Measurements from ENCODE around the gene TUBB4B. TPM values are rescaled to one million over a fixed set of nuclear protein-coding genes. Genes with fewer than 3 reads are reported as not detected.

Gene TUBB4B
- total RNA-seq, result 88.9 TPM

DNA sequence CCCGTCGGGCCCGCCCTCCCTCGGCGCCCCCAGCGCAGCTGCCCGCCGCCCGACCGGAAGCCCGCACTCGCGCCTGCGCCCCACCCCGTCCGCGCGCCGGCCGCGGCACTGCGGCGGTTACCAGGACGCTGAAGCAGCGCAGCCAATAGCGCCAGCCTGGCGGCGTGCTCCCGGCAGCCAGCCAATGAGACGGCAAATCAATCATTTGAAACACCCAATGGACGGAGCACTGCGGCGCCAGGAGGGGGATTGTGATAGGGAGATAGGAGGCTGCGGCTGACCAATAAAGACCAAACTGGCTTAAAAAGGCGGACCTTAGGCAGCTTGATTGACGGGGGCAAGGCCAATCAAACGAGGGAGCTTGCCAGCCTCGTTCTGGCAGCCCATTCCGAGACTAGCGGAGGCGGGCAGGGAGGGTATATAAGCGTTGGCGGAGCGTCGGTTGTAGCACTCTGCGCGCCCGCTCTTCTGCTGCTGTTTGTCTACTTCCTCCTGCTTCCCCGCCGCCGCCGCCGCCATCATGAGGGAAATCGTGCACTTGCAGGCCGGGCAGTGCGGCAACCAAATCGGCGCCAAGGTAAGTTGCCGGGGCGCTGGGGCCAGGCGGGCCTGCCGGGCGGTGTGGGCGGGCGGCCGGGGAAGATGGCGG, at the start of gene TUBB4B:
Gene TUBB4B, plus strand, starts transcription at position 447 of the 649 bp plus-strand sequence. Its CDS starts 74 bp downstream, at position 521.

DNA sequence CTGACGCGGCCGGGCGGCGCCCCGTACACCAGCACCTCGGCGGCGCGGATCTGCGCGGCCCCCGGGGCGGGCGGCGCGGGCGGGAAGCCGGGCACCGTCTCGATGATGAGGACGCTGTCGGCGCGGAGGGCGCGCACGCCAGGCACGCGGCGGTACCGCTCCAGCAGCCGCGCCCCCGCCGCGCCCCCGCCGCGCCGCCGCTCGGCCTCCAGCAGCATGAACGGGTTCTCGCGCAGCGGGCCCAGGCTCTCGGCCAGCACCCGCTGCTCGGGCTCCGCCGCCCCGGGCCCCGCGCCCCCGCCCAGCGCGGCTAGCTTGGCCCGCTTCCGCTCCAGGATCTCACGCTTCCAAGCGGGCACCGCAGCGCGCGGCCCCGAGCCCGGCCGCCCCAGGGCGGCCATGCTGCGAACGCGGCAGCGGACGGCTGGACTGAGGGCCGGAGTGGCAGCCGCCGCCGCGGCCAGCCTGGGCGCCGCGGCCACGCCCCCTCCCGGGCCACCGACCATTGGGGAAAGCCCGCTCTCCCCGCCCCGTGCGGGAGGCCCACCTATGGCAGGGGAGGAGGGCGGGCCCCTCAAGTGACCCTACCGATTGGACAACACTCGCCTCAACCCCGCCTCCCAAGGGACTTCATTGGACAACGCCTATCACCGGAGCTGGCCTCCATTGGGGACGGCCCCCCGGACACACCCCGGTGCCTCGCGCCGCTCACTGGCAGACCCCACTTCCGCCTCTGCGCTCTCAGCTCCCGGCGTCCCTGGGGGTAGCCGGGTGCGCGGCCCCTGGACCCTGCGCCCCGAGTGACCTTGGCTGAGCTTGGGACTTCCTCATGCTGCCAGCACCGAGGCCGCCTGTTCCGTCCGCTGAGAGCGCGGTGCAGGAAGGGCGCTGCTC, 40.5 kb upstream of the TUBB4B start, which contains the start of gene TPRN:
Gene TPRN, minus strand, starts transcription at position 431 of the 894 bp plus-strand sequence. Its CDS starts 30 bp downstream, at position 401.

GRCh38 chr9:137205126-137206069, 35.7 kb upstream of the TUBB4B start, which contains the start of the genes NDOR1 and TMEM203:
NDOR1 (plus strand) TSS chr9:137205700; CDS start chr9:137205778, 78 bp downstream.
TMEM203 (minus strand) TSS chr9:137205648; CDS start chr9:137205414, 234 bp downstream.

GRCh38 chr9:137222190-137223077, 18.7 kb upstream of the TUBB4B start, which contains the start of gene RNF208:
RNF208 (minus strand) TSS chr9:137222240; CDS start chr9:137221212, 1,028 bp downstream.

DNA sequence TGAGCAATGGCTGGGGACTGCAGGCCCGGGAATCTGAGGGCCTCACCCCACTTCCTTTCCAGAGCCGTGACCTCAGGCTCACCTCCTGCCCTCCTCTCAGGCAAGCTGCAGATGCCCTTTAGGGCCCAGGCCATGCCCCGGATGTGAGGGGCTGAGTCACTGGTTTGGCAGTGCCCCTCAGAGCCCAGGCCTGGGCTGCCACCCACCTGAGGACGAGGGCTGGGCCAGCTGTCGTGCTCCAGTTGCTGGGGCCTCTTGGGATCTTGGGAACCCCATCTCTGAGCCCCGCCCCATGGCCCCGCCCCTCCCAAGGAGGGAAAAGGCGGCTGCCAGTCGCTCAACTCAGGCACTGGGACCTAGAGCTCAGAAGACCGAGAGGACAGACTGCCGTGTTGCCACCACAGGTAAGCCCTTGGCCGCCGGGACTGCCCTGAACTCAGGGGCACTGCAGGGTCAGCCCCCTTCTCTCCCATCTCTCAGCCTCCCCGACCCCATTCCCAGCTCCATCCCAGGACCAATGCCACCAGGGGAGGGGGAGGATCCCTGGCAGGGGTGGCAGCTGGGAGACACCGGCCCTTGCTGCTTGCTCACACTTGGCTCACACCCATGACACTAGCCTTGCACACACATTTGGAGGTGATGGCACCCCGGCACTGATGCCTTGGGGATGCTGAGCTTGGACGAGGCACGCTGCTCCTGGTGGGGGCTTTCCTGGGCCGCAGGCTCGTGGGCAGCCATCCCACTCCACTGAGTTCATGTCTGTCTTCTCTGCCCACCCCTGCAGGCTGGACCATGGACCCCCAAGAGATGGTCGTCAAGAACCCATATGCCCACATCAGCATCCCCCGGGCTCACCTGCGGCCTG, 16.0 kb upstream of the TUBB4B start, which contains the start of gene CYSRT1:
Gene CYSRT1, plus strand, starts transcription at position 345 of the 865 bp plus-strand sequence. Its CDS starts 448 bp downstream, at position 793.

DNA sequence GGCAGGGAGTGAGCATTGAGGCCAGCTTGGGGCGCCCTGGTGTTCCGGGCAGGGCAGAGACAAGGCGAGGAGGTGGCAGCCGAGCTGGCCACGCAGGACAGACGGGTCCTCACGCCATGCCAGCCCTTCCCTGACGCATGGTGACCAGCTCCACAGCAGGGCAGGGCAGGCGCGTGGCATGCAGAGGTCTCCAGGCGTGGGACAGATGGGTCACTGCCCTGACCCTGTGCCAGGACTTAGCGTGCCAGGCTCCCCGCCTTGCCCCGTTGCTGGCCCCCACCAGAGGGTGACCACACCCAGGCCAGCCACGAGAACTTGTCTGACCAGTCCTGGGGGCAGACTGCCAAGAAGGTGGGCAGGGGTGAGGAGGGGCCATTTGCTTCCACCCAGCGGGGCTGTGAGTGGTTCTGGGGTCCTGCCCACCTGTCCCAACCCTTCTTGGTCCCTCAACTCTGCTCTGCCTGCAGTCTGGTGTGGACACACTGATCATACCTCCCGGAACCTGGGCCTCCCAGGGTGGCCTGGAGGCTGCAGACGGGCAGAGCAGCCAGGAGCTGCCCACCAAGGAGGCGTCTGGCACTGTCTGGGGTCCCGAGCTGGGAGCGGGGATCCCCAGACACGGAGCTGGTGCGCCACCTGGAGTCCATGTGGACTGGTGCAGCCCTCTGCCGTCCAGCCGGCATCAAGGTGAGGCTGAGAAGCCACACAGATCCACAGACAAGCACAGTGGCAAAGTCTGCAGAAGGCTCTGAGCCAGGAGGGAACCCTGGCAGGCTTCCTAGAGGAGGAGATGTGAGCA, 13.8 kb upstream of the TUBB4B start, which contains the start of gene RNF224:
Gene RNF224, plus strand, starts transcription at position 449 of the 799 bp plus-strand sequence. CDS start 834 bp downstream, outside the sequence.

DNA sequence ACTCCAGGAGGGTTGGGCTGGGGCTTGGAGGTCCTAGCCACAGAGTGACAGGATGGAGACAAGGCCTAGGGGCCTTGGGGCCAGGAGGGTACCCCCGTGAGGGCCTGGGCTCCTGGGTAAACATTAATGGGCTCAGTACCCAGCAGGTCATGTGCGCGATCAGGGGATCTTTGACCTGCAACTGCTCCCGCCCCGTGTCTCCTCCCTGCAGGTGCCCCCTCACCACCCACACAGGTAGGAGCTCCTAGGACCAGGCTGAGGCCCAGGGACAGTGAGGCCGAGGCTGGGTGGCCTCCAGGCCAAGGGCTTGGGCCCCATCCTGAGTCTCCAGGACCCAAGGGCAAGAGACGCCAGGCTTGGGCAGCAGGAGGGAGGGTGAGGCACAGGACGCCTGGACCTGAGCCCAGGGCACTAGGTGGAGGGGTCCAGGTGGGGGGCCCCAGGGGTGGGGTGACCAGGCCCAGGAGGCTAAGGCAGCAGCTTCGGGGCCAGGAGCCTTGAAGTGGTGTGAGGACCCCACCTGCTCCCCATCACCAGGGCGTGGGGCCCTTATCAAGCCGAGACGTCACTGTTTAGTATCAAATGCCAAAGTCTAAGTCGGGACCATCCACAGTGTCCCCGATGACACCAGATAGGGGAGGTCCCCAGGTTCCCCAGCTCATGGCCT, 10.2 kb upstream of the TUBB4B start, which contains the start of gene SLC34A3:
Gene SLC34A3, plus strand, starts transcription at position 197 of the 667 bp plus-strand sequence. CDS start 802 bp downstream, outside the sequence.

GRCh38 chr9:137251194-137251461, 10.0 kb downstream of the TUBB4B start, which contains the start of gene STPG3:
STPG3 (plus strand) TSS chr9:137251286; CDS start chr9:137251287, 1 bp downstream.

GRCh38 chr9:137254624-137255447, 13.7 kb downstream of the TUBB4B start, which contains the start of gene NELFB:
NELFB (plus strand) TSS chr9:137255327.

DNA sequence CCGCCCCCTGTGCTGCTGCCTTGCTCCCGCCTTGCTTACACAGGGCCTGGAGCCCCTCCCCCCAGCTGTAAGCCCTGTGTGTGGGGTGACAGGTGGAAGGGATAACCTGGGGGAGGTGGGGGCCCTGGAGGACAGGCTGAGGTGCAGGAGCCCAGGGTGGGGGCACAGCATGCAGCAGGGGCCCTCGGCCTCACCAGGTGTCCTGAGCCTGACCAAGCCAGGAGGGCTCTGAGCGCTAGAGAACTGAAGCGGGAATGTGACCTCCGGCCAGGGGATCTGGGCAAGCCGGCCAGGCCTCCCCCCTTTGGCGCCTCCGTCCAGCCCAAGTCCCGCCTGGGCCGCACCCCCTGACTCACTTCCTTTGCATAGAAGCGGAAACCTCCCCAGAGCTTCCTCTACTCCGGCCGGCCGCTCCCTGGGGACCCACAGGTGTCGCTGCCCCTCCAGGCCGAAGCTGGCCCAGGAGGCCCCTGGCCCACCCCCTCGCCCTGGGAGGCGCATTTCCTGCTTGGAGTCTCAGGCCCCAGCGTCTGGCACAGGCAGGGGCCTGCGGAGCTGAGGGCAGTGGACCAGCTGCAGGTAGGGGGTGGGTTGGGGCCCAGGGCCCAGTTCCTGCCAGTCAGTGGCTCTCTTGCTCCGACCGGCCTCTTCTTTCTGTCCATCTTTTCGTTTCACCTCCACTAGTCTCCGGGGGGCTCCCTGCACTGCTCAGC, 36.4 kb downstream of the TUBB4B start, which contains the start of gene TOR4A:
Gene TOR4A, plus strand, starts transcription at position 398 of the 713 bp plus-strand sequence. CDS start 964 bp downstream, outside the sequence.

Other genes starting within 250 kb of the TUBB4B start
- 14.7 TPM for gene PAXX, start 248.9 kb upstream of the TUBB4B start, total RNA-seq
- gene CLIC3, start 244.7 kb upstream of the TUBB4B start, total RNA-seq, result not detected
- 45.4 TPM for gene ABCA2, start 213.1 kb upstream of the TUBB4B start, total RNA-seq
- not detected for gene FUT7, start 209.2 kb upstream of the TUBB4B start, total RNA-seq
- gene NPDC1, start 195.1 kb upstream of the TUBB4B start, total RNA-seq, result 34.4 TPM
- 0.63 TPM for gene ENTPD2, start 187.2 kb upstream of the TUBB4B start, total RNA-seq
- gene SAPCD2, start 170.7 kb upstream of the TUBB4B start, total RNA-seq, result 2.5 TPM
- gene UAP1L1, start 163.8 kb upstream of the TUBB4B start, total RNA-seq, result 0.63 TPM
- 72.6 TPM for gene MAN1B1, start 154.3 kb upstream of the TUBB4B start, total RNA-seq
- 36.6 TPM for gene DPP7, start 126.6 kb upstream of the TUBB4B start, total RNA-seq
- 63.5 TPM for gene GRIN1, start 102.1 kb upstream of the TUBB4B start, total RNA-seq
- 0.31 TPM for gene LRRC26, start 71.2 kb upstream of the TUBB4B start, total RNA-seq
- gene TMEM210, start 69.2 kb upstream of the TUBB4B start, total RNA-seq, result not detected
- 39.1 TPM for gene ANAPC2, start 52.7 kb upstream of the TUBB4B start, total RNA-seq
- 21.3 TPM for gene SSNA1, start 52.6 kb upstream of the TUBB4B start, total RNA-seq
- gene TPRN, start 40.5 kb upstream of the TUBB4B start, total RNA-seq, result 7.5 TPM
- 31.6 TPM for gene TMEM203, start 35.6 kb upstream of the TUBB4B start, total RNA-seq
- 6.9 TPM for gene NDOR1, start 35.6 kb upstream of the TUBB4B start, total RNA-seq
- gene RNF208, start 19.0 kb upstream of the TUBB4B start, total RNA-seq, result 1.9 TPM
- not detected for gene CYSRT1, start 16.1 kb upstream of the TUBB4B start, total RNA-seq
- not detected for gene RNF224, start 13.8 kb upstream of the TUBB4B start, total RNA-seq
- gene SLC34A3, start 10.4 kb upstream of the TUBB4B start, total RNA-seq, result not detected
- gene STPG3, start 10.0 kb downstream of the TUBB4B start, total RNA-seq, result not detected
- 34.4 TPM for gene NELFB, start 14.0 kb downstream of the TUBB4B start, total RNA-seq
- 0.31 TPM for gene TOR4A, start 36.4 kb downstream of the TUBB4B start, total RNA-seq
- 5.0 TPM for gene NRARP, start 61.0 kb downstream of the TUBB4B start, total RNA-seq
- 36.9 TPM for gene EXD3, start 181.9 kb downstream of the TUBB4B start, total RNA-seq
- 2.5 TPM for gene NOXA1, start 182.1 kb downstream of the TUBB4B start, total RNA-seq
- gene ENTPD8, start 200.1 kb downstream of the TUBB4B start, total RNA-seq, result not detected
- gene NSMF, start 218.0 kb downstream of the TUBB4B start, total RNA-seq, result 66.7 TPM